Renal cortex interstitium (tissue), 11 donors: ENCODE data around the gene GRK5. TPM values are rescaled to one million over a fixed set of nuclear protein-coding genes. Genes with fewer than 3 reads are reported as not detected.

Source experiments
- DNase-seq, 11 donors: peaks; one replicate each; pipeline ENCODE4 v3.0.0-alpha.2; 2013; ENCODE audit warnings: low read depth in 9 of 11, low spot score in 4 of 11; ENCODE audit errors: extremely low read depth in 1 of 11
- polyA plus RNA-seq, 3 donors: library from polyadenylated mRNA; unstranded; fragments of 120-200 nt; gene quantifications; one replicate each; pipeline ENCODE4 v1.2.1, GENCODE V29; 2013; ENCODE audit not compliant: insufficient read length in 3 of 3

GRK5 gene
- polyA plus RNA-seq, 3 donors, result 16.7 to 19.1 (median 17.5) TPM

GRCh38 chr10:119360181-119360921 is 153.0 kb downstream of the GRK5 start:
- DNase-seq, result no peak

- no peak for DNase-seq
These were observed 153.7 kb downstream of the GRK5 start for GRCh38 chr10:119361037-119361436.

- no peak for DNase-seq
These were observed 154.8 kb downstream of the GRK5 start for GRCh38 chr10:119362122-119362521.

GRCh38 chr10:119364645-119365600 is 157.6 kb downstream of the GRK5 start:
- no peak for DNase-seq

GRCh38 chr10:119365773-119366599 is 158.6 kb downstream of the GRK5 start:
- no peak for DNase-seq

GRCh38 chr10:119367841-119368549 is 160.6 kb downstream of the GRK5 start:
- no peak for DNase-seq

- no peak for DNase-seq
These were observed 161.2 kb downstream of the GRK5 start for GRCh38 chr10:119368581-119368980.

GRCh38 chr10:119368991-119369869 is 161.9 kb downstream of the GRK5 start:
- no peak for DNase-seq

- no peak for DNase-seq
These were observed 162.9 kb downstream of the GRK5 start for GRCh38 chr10:119370111-119370741.

GRCh38 chr10:119370972-119371703 is 163.8 kb downstream of the GRK5 start:
- no peak for DNase-seq

GRCh38 chr10:119371704-119372663 is 164.6 kb downstream of the GRK5 start:
- DNase-seq, result no peak

- no peak for DNase-seq
These were observed 166.1 kb downstream of the GRK5 start for GRCh38 chr10:119373294-119374102.

GRCh38 chr10:119374236-119374635 is 166.9 kb downstream of the GRK5 start:
- no peak for DNase-seq

GRCh38 chr10:119375574-119376272 is 168.4 kb downstream of the GRK5 start:
- peak in 1 of 11 donors; percentile 63 for DNase-seq
